Measurements from ENCODE around the gene MRAP.

- TF ChIP-seq SIN3A (IDR thresholded peaks at IDR 0.05; ENCODE audit: low read depth) = no peak
- TF ChIP-seq RAD21 (IDR thresholded peaks at IDR 0.05; ENCODE audit: low read depth) = no peak
- no peak for TF ChIP-seq CTCF (IDR thresholded peaks at IDR 0.05 in 2 of 3, conservative IDR thresholded peaks at IDR 0.05 in 1 of 3; ENCODE audit: borderline replicate concordance in 1 of 3, insufficient read depth in 1 of 3, low read depth in 2 of 3, low read length in 2 of 3)
- TF ChIP-seq EZH2 (IDR thresholded peaks at IDR 0.05) = no peak
- TF ChIP-seq POLR2AphosphoS5 (IDR thresholded peaks at IDR 0.05; ENCODE audit: low read depth, low read length) = no peak
- TF ChIP-seq POLR2A (IDR thresholded peaks at IDR 0.05; ENCODE audit: borderline replicate concordance, extremely low read depth, insufficient read depth, insufficient read length) = no peak
- no peak for TF ChIP-seq CEBPB (IDR thresholded peaks at IDR 0.05; ENCODE audit: low read depth)
- TF ChIP-seq REST (IDR thresholded peaks at IDR 0.05; ENCODE audit: low read depth) = no peak
Observed at GRCh38 chr21:32315511-32316281, 17.0 kb downstream of the MRAP start.

Measured in HCT116 (cell line).